CD4-positive, alpha-beta T cell treated with Interferon gamma for 1 hour (primary cell): ENCODE measurements around the gene KANK2.
"Not testable (repeated sequence)": the region's sequence is repeated elsewhere in the genome, so short reads cannot be mapped to it uniquely, and the experiment has no call there.

Experiments used
- DNase-seq: peaks from one replicate; pipeline ENCODE4 v3.0.0-alpha.2; 2020

The KANK2 gene

GRCh38 chr19:11169896-11170678 is 27.3 kb downstream of the KANK2 start:
- no peak for DNase-seq

GRCh38 chr19:11168568-11168967 is 28.8 kb downstream of the KANK2 start:
- DNase-seq, result no peak

- no peak for DNase-seq
Observed at GRCh38 chr19:11166281-11167142, 30.8 kb downstream of the KANK2 start.

DNA sequence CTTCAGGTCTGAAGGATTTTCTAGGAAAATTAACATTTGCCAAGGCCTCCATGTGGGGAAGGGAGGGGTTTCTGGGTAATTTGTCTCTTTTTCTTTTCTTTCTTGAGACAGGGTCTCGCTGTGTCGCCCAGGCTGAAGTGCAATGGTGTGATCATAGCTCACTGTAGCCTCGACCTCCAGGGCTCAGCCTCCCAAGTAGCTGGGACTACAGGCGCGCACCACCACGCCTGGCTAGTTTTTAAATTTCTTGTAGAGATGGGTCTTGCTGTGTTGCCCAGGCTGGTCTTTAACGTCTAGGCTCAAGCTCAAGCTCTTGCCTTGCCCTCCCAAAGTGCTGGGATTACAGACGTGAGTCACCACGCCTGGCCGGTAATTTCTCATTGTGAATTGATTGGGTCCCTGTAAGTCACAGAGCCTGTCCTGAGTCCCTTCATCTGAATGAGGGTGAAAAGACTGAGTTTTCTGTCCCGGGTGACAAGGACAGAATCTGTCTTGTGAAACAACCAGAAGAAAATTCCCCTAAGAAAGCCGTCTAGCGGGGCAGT is 31.8 kb downstream of the KANK2 start:
- DNase-seq, result no peak

- DNase-seq, result no peak
Observed at GRCh38 chr19:11164879-11165406, 32.4 kb downstream of the KANK2 start.

DNA sequence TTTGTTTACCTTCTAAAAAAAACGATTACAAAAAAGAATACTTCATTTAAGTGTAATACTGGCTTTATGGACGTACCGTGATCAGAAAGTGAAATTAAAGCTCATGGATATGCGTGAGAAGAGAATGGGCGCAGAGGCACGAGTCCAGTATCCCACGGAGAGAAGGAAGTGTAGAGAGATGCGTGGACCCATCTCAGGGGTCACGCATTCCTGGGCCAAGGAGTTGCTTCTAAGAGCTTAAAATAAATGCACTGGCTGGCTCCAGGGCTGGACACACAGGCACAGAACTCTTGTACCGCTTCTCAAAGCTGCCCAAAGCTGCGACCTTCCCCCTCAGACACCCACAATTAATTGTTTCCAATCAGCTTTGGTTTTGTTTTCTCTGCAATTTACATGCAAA is 33.0 kb downstream of the KANK2 start:
- no peak for DNase-seq

- not testable (repeated sequence) for DNase-seq
Observed at GRCh38 chr19:11160440-11160768, 36.9 kb downstream of the KANK2 start.

- DNase-seq, result no peak
Observed at GRCh38 chr19:11159598-11160439, 37.5 kb downstream of the KANK2 start.

DNA sequence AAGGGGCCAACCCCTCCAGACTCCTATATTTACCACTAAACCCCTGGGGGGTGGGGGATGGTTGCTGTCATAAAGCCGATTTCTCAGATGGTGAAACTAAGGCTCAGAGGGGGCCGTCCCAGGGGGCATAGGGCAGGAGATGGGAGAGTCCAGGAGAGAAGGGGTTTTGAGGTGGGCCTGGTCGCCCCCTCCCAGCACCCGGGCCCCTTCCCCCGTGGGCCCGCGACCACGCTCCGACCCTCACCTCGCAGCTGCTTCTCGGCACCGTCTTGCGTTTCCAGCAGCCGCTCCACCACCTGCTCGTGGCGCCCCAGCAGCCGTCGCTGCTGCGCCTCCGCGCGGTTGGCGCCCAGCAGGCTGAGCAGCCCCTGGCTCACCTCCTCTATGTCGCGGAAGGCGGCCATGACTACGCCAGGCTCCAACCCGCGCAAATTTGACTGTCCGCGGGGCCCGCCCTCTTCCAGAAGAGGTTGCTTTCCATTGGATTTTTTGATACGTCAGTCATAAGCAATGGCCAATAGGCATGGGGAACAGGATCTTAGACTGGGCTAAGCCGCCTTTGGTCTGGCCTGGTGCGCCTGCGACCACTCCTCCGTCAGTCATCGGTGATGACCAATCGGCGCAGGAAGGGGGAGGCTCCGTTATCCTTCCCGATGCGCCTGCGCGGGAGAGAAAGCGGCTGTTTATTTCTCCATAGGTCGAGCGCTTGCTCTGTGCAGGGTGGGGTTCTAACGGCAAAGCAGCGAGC is 41.8 kb downstream of the KANK2 start, which contains the start of gene SPC24:
Gene SPC24 (minus strand): TSS at position 410 of the 748 bp plus-strand sequence. CDS start 6 bp downstream, at position 404.
- peak; percentile 96 for DNase-seq

GRCh38 chr19:11154683-11155047 is 42.7 kb downstream of the KANK2 start:
- no peak for DNase-seq

DNA sequence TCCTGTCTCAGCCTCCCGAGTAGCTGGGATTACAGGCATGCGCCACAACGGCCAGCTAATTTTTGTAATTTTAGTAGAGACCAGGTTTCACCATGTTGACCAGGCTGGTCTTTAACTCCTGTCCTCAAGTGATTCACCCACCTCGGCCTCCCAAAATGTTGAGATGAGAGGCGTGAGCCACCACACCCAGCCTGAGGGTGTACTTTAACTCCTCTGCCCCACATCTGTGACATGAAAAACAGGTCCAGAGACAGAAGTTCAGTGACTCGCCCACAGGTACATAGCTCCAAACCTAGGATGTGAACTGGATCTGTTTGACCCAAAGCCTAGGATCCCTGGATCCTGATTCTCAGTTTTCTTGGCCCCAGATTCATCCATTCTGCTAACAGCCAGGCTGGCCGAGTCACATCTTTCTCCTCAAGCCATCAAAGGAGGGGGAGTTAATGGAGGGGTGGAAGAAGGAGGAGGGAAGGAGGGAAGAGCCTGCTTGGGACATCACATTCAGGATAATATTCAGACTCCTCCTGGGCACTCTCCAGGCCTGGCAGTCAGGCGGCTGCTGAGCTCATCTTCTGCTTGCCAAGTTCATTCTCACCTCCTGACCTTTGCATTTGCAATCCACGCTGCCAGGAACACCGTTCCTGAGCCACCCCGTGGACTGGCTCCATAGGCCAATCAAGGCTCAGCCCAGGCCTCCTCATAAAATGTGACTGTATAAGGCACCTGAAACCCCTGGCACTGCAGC is 44.9 kb downstream of the KANK2 start:
- no peak for DNase-seq

- no peak for DNase-seq
Observed at GRCh38 chr19:11151181-11151580, 46.2 kb downstream of the KANK2 start.

- DNase-seq, result no peak
Observed at GRCh38 chr19:11148001-11148400, 49.3 kb downstream of the KANK2 start.

- DNase-seq, result no peak
Observed at GRCh38 chr19:11145536-11145924, 51.8 kb downstream of the KANK2 start.

GRCh38 chr19:11142528-11143171 is 54.7 kb downstream of the KANK2 start:
- DNase-seq, result no peak

DNA sequence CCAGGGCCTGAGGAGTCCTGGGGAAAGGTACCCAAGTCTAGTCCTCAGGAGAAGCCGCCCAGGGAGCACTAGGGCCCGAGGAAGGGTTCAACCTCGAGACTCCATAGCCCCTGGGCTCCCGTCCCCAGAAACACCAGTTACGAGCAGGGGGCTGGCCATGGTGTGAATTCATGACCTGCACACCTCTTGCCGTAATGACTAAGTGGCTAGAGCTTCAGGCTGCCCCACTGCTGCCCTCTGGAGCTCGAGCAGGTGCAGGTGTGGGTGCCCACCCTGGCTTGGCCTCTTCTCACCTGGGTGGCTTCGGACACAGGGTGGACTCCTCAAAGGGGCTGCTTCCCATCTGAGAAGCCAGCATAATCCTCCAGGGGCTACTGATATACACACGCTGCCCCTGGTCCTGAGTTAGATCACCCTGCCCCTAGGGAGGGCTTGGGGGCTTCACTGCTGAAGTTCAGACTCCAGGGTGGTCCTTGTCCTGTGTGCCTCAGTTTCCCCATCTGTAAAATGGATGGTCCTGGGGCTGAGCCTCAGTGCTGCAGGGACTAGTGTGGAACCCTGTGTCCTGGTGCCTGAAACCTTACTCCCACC is 55.3 kb downstream of the KANK2 start:
- no peak for DNase-seq

GRCh38 chr19:11140896-11141295 is 56.4 kb downstream of the KANK2 start:
- DNase-seq, result no peak

GRCh38 chr19:11140023-11140538 is 57.3 kb downstream of the KANK2 start:
- not testable (repeated sequence) for DNase-seq

GRCh38 chr19:11138601-11139300 is 58.6 kb downstream of the KANK2 start:
- DNase-seq, result no peak
